GM12872 (cell line): Measurements from ENCODE around the gene SHROOM1.

ENCODE experiments used
- CTCF ChIP-seq: IDR thresholded peaks from 3 replicates; pipeline ENCODE4 v1.5.1; 2011; ENCODE audit warnings: low read depth, mild to moderate bottlenecking, low read length, moderate library complexity; ENCODE audit not compliant: insufficient read depth

SHROOM1 gene, protein sequence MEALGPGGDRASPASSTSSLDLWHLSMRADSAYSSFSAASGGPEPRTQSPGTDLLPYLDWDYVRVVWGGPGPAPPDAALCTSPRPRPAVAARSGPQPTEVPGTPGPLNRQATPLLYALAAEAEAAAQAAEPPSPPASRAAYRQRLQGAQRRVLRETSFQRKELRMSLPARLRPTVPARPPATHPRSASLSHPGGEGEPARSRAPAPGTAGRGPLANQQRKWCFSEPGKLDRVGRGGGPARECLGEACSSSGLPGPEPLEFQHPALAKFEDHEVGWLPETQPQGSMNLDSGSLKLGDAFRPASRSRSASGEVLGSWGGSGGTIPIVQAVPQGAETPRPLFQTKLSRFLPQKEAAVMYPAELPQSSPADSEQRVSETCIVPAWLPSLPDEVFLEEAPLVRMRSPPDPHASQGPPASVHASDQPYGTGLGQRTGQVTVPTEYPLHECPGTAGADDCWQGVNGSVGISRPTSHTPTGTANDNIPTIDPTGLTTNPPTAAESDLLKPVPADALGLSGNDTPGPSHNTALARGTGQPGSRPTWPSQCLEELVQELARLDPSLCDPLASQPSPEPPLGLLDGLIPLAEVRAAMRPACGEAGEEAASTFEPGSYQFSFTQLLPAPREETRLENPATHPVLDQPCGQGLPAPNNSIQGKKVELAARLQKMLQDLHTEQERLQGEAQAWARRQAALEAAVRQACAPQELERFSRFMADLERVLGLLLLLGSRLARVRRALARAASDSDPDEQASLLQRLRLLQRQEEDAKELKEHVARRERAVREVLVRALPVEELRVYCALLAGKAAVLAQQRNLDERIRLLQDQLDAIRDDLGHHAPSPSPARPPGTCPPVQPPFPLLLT

GRCh38 chr5:132830436-132831094 lies at the start of gene SHROOM1:
Gene SHROOM1, minus strand, starts transcription at chr5:132830647. Its CDS starts 4,507 bp downstream, at chr5:132826140.
- no peak for TF ChIP-seq CTCF

DNA sequence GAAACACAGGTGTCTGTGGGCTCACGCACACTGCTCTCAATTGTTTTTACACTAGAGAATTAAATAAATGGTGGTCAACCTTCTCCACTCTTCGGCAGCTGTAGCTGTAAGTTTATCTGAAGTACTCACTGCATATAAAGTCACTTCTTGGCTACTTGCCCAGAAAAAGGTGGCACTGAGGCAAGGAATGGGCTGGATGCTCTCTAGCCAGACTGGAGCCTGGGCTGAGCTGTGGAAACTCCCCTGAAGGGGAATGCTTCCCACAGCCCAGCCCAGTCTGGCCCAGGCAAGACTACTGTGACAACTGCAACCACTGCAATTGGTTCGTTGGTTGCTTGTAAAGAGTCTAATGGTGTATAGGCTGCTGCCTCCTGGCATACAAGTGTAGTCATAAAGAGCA lies 47.5 kb upstream of the SHROOM1 start:
- no peak for TF ChIP-seq CTCF

DNA sequence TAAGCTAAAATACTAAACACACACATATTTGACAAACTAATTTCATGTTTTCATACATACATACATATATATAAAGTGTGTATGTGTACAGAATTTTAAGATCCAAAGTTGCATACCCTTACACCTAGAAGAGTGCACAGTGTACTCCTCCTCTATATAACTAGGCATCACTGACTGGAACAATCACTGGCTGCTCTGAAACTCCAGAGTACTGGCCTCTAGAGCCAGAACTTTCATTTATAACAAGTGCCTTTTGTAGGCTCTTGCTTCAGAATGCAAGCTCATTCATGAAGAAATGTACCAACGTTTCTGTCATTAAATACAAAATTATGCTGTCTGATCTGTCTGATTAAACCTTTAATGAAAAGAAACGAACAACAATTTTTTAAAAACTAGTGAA lies 47.0 kb upstream of the SHROOM1 start:
- TF ChIP-seq CTCF, result no peak

- TF ChIP-seq CTCF, result no peak
Measured at GRCh38 chr5:132876020-132876759, 45.7 kb upstream of the SHROOM1 start.

DNA sequence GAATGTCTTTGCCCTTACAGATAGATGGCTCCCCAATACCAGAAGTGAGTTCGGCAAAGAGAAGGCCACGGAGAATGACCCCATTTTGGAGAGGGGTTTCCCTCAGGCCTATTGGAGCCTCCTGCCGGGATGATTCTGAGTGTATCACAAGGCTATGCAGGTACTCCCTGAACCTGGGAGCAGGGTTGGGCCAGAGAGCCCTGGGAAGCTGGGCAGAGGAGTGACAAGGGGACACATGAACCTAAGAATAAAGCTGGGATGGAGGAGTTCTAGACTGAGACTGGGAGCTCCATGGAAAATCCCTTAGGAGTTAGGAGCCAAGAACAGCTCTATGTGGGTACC lies 43.5 kb upstream of the SHROOM1 start:
- no peak for TF ChIP-seq CTCF

GRCh38 chr5:132873119-132873929 lies 42.9 kb upstream of the SHROOM1 start, which contains the start of gene LEAP2:
Gene LEAP2, plus strand, starts transcription at chr5:132873668. Its CDS starts 27 bp downstream, at chr5:132873695.
- no peak for TF ChIP-seq CTCF
